Measurements from ENCODE around the gene CRYBB3.
A peak's percentile ranks its signal among the peaks of the same experiment; 100 is the strongest.
"Not testable (repeated sequence)": the region's sequence is repeated elsewhere in the genome, so short reads cannot be mapped to it uniquely, and the experiment has no call there.

The CRYBB3 gene

DNA sequence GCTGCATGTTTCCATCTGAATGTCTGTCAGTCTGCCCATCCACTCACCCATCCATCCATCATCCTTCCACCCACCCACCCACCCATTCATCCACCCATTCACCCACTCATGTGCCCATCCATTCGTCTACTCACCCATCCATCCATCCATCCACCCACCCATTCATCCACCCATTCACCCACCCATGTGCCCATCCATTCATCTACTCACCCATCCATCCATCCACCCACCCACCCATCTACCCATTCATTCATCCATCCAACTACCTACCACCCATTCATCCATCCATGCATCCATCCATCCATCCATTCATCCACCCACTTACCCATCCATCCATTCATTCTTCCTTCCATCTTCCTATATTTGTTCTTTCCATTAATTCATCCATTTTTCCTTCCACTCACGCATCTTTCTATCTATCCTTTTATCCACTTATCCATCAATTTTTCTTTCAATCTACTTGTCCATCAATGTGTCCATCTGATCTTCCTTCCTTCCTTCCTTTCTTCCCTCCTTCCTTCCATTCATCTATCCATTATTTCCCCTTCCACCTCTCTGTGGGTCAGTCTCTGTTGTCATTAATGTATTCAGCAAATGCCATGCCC lies 8.0 kb downstream of the CRYBB3 start:
- no peak for DNase-seq

DNA sequence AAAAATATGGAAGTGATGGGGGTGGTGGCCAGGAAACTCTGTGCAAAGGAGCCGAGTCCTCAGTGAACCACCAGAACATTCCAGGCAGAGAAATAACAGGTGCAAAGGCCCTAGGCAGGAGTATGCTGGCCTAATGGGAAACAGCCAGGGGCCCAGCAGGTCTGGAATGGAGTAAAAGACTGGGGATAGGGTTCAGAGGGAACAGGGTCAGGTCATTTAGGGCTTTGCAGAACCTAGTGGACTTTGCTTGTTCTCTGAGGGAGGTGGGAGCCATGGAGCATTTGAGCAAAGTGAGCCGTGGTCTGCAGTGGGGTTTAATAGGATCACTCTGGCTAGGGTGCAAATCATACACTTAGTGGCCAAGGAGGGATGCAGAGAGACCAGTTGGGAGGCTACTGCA lies 8.7 kb downstream of the CRYBB3 start:
- DNase-seq: no peak

DNA sequence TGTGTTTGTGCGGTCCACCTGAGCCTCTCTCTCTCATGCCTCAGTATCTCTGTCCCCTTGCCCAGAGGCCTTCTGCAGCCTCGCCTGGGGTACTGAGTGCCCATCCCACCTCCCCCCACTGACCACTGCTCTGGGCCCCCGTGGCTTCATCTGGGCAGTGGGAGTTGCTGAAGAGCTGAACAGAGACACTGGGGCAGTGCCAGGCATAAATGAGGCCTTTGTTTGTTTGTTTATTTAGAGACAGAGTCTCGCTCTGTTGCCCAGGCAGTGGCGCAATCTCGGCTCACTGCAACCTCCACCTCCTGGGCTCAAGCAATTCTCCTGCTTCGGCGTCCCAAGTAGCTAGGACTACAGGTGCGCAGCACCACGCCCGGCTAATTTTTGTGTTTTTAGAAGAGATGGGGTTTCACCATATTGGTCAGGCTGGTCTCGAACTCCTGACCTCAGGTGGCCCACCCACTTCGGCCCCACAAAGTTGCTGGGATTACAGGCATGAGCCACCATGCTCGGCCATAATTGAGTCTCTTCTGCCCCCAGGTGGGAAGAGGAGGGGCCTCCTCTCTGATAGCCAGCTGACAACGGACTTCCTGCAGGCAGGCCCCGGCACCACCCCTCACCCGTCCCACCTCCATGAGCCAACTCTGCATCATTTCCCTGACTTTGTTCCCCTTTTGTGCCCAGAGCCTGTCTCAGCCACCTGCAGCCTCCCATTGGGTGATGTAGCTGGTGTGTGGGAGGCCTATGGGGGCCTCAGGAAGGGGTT lies 9.3 kb downstream of the CRYBB3 start:
- no peak for DNase-seq

DNA sequence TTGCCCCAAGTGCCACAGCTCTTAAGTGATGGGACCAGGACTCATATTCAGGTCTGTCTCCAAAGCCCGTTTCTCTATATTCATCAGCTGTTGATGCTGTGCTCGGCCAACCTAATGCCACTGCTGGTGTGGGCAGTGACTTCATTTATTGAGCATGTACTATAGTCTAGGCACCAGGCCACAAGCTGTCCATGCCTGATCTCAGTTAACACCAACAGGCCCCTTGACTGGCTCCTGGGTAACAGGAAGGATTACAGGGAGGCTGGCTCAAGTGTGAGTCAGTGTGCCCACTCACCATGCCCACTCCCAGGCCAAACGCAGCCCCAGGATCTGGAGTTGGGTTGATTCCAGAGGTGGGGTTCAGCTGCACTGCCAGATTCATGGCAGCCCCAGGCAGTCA lies 11.1 kb downstream of the CRYBB3 start:
- DNase-seq: no peak

DNA sequence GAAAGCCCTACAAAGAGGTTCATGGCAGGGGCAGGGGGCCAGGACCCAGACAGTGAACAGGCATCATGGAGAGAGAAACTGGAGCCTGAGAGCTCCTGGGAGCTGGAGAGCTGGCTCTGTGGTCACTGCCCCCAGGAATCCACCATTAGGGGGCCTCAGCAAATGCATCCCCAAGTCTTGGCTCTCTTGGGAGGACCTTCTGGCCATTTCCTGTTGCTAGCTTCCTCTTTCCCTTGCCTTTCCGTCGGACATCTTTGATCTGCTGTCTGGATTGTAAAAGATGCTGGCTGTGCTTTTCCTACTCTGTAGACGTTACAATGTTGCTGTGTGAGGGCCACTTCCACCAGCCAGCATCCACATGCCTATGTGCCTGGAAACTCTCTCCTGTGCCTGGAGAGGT lies 12.7 kb downstream of the CRYBB3 start:
- DNase-seq: no peak

DNA sequence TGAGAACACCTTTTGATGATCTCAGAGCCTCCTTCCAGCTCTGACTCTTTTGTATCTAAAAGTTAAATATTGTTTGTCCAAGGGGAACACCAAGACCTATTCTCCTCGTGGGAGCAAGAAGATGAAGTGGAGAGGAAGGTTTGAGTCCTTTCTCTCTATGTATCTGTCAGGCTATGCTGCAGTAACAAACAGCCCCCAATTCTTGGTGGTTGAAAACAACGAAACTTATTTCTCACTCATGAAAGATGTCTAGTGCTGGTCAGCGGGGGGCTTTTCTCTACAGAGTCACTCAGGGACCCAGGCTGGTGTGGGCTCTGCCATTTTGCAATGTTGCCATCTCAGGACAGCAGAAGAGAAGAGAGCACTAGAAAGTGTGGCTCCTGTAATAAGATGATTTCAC lies 13.6 kb downstream of the CRYBB3 start:
- no peak for DNase-seq

DNA sequence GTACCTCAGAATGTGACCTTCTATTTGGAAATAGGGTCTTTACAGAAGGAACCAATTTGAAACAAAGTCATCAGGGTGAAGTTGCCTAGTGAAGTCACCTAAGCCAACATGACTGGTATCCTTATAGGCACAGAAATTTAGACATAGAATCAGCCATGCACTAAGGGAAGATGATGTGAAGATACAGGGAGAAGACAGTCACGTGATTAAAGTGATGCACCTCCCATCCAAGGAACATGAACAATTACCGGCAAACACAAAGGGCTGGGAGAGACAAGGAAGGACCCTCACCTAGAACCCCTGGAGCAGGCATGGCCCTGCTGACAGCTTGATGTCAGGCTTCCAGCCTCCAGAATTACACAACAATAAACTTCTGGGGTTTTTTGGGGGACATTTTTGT lies 16.6 kb downstream of the CRYBB3 start:
- DNase-seq: no peak

DNA sequence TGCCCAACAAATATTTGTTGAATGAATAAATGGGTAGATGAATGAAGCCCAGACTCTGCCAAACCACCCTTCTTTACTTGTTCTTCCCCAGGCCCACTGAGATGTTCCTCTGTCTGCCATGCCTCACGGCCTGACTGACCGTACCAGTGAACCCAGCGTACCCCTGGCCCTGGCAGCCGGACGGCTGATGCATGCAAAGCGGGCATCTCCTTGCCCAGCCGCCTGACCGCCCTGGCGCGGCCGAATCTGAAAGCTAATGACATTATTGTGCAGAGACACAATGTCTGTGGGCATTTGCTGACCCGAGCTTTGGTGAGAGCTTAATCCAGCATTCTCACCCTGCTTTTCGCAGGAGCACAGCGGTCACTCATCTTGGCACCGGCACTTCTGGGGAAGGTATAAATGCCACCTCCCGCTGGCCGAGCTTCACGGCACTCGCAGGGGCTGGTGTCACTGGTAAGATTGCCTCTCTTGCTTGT lies 19.6 kb downstream of the CRYBB3 start, which contains the start of gene CRYBB2:
Gene CRYBB2 (plus strand): TSS at position 429 of the 479 bp plus-strand sequence. CDS start 1,791 bp downstream, outside the sequence.
- DNase-seq: no peak

DNA sequence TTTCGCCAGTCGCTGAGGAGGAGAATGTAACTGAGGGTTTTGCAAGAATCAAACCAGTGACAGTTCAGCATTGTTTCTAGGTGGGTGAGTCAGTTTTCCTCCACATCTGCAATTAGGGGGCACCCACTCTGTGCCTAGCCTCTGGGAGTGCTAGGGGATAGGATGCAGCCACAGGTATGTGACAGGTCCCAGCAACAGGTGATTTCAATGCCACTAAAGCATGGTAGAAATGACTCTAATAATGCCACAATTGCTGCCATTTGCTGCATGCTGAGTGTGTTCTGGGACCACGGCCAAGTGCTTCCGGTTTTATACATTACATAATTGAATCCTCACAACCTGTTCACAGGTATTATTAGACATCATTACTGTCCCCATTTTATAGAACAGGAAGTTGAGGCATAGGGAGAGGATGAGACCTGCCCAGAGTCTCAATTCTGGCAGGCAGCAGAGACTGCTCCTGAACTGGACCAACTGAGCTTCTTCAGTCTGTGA lies 20.3 kb downstream of the CRYBB3 start:
- no peak for DNase-seq

DNA sequence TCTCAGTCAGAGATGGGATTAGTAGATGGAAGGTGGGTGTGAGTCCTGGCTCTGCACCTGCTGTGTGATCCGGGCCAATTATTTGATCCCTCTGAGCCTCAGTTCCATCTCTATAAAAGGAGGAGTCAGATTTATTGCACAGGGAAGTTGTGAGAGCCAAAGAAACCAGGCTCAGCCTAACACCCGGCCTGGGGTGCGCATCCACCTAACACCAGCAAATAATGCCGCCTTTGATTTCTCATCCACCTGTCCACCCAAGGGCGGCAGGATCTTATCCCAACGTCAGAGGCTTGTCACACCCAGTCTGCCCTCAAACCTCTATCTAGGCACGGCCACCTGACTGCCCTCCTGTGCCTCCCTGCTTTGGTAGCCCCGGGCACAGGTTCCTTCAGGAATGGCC lies 22.1 kb downstream of the CRYBB3 start:
- no peak for DNase-seq

DNA sequence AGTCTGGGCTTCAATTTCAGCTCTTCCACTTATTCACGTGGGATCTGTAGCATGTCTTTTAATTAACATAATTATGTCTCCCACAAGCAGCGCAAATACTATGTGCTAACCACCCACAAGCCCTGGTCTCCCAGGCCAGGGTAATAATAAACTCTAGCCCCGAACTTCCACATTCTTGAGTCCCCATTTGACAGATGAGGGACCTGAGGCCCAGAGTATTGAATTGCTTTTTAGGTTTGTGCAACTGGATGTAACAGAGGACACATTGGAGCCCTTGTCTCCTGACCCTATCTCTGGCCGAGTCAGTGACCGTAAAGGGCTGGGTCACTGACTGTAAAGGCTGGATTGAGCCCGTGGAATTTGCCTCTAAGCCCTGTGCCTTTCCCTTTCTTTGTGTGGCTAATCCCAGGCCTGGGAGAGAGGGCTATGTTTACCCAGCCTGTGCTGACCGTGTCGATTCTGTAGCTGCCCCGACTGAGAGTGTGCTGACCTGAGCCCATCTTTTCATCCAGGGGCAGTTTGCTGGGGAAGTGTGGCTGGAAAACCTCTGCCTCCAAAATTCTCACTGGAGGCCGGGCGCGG lies 23.7 kb downstream of the CRYBB3 start:
- no peak for DNase-seq

DNA sequence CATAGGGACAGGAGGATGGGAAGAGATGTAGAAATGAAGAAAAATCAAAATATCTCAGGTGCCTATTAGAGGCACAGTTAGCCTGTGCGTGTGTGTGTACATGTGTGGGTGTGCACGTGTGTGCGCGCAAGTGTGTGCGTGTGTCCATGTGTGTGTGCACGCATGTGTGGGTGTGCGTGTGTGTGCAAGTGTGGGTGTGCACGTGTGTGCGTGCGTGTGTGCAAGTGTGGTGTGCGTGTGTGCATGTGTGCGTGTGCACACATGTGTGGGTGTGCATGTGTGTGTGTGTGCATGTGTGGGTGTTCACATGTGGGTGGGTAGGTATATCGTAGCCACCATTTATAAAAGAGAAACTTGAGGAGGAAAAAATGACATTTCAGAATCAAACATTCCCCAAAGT lies 29.2 kb downstream of the CRYBB3 start:
- DNase-seq: no peak

DNA sequence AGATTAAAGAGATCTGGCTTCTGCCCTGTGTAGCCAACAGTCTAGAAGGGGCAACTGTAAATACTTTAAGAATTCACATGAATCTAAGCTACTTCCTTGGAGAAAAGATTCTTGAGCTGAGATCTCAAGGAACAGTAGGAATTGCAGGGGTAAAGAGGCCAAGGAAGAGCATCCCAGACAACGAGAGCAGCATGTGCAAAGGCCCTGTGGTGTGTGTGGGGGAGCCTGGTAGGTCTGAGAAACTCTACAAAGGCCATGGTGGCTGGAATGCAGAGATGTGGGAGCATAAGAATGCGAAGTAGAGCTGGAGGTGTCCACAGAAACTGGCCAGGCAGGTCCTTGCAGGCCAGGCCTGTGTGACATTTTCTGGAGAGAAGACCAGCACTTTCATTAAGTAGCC lies 31.1 kb downstream of the CRYBB3 start:
- DNase-seq: not testable (repeated sequence)

DNA sequence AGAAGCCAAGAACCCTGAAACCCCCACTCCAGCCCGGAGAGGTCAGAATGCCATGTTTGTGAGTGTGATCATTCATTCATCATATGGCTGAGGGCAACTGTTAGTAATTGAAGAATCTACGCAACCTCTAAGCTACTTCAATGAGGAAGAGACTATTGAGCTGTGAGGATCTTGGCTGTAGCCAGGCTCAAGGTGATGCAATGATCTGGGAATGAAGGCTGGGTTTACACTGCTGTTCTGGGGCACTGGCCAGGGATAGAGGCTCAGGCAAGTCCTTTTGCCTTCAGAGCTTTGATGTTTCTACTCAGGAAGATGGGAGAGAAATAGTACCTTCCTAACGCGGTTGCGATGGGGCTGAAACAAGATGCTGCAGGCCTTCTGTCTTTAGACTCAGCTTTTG lies 32.6 kb downstream of the CRYBB3 start:
- no peak for DNase-seq

DNA sequence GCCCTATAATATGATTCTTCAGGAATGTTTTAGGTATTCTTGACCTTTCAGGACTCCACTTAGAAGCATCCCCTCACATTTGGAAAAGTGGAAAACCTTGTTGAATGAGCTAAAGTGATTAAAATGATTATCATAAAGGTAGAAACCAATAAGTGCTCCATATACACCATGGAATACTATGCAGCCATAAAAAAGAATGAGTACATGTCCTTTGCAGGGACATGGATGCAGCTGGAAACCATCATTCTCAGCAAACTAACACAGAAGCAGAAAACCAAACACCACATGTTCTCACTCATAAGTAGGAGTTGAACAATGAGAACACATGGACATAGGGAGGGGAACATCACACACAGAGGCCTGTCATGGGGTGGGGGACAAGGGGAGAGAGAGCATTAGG lies 34.0 kb downstream of the CRYBB3 start:
- DNase-seq: not testable (repeated sequence)

DNA sequence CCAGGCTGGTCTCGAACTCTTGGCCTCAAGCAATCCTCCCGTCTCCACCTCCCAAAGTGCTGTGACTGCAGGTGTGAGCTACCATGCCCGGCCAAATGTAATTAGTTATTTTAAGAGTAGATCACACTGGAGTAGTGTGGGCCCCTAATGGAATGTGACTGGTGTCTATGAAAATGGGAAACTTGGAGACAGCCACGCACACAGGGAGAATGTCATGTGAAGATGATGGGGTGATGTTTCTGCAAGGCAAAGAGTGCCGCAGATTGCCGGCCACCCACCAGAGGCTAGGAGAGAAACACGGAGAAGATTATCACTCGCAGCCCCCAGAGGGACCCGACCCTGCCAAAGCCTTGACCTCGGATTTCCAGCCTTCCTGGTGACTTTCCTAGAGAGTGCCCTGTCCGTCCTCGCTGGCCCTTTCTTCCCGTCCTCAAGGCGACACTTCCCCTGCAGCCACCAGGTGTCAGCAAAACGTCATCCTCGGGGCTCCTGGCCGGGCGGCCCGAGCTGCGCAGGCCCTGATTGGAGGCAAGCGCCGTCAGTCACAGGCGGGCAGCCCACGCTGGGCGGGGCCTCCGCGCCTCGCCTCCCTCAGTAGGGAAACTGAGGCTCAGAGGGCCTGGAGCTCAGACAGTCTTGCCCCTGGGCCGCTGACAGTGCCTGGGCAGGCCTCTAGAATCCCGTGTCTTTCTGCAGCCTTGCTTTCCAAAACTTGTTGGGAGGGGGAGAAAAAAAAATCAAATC lies 36.1 kb downstream of the CRYBB3 start:
- DNase-seq: peak in 6 of 14 donors; percentile 2 to 41 (median 11)

DNA sequence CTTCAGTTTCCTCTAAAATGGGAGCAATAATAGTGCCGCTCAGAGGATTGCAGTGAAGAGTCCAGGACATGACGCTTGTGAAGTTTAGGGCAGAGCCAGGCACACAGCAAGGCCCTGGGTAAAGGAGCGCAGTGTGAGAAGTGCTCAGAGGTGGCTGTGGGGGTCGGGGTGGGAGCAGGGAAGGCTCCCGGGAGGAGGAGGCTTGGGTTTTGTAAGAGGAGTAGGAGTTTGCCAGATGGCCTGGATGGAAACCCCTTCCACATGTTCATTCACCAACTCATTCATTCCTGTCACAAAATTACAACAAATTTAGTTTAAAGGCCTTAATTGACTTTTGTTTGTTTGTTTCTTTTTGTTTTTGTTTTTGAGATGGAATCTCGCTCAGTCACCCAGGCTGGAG lies 36.8 kb downstream of the CRYBB3 start:
- no peak for DNase-seq

DNA sequence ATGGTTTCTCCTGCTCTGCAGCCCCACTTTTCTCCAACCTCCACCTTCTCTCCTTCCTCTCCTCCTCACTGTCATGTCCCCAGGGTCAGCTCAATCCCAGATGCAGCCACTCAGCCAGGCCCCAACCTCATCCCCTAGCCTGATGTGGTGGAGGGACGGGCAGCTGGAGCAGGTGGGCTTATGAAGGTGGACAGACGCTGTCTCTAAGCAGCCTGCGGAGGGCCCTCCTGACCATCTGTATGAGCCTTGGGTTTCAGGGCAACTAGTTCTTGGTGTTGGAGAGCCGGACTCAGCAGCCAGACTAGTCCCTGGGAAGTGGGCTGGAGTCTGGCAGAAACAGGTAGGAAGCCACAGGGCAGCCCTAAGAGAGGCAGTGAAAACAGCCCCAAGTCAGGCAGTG lies 37.8 kb downstream of the CRYBB3 start:
- DNase-seq: no peak

DNA sequence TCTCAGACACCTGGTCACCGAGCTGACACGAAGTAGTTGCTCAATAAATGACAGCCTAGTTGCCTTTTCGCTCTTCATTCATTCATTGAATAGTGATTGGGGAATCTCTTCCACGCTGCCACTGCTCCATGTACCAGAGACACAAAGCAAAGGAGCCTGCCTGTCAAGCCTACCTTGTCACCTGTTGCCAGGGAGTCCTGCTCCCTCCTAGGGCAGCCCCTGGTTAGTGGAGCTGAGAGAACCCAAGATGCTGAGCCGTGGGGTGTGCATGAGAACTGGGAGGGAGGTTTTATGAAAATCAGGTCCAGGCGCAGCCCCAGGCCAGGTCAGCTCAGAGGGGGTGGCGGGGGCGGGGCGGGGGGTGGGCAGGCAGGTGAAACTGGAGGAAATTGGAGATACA lies 38.4 kb downstream of the CRYBB3 start:
- not testable (repeated sequence) for DNase-seq

DNA sequence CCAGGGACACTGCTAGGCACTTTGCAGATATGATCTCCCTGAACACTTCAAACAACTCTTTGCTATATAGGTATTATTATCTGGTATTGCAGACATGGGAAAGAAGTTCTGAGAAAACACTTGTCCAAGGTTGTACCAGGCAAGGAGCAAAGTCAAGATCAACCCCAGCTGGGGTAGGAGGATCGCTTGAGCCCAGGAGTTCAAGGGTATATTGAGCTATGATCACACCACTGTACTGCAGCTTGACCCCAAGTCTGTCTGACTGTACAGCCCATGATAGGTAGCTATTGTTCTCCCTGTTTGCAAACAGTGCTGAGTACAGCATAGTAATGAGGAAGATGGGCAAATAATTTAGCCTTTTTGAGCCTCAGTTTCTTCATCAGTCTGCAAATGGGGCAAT lies 55.5 kb downstream of the CRYBB3 start:
- not testable (repeated sequence) for DNase-seq

Data from C1 segment of cervical spinal cord (tissue), 14 donors.